Stimulated activated CD8-positive, alpha-beta memory T cell treated with anti-CD3 and anti-CD28 coated beads, Interleukin-12 subunit alpha, Interleukin-12 subunit beta, amount 100 ng/mL, for 4 hours (primary cell): Measurements from ENCODE around the gene ANKRD45.
"Not testable (repeated sequence)": the region's sequence is repeated elsewhere in the genome, so short reads cannot be mapped to it uniquely, and the experiment has no call there.

Source experiments
- DNase-seq: peaks from one replicate; pipeline ENCODE4 v3.0.0-alpha.2; 2020; ENCODE audit warnings: low read depth

Gene ANKRD45

DNA sequence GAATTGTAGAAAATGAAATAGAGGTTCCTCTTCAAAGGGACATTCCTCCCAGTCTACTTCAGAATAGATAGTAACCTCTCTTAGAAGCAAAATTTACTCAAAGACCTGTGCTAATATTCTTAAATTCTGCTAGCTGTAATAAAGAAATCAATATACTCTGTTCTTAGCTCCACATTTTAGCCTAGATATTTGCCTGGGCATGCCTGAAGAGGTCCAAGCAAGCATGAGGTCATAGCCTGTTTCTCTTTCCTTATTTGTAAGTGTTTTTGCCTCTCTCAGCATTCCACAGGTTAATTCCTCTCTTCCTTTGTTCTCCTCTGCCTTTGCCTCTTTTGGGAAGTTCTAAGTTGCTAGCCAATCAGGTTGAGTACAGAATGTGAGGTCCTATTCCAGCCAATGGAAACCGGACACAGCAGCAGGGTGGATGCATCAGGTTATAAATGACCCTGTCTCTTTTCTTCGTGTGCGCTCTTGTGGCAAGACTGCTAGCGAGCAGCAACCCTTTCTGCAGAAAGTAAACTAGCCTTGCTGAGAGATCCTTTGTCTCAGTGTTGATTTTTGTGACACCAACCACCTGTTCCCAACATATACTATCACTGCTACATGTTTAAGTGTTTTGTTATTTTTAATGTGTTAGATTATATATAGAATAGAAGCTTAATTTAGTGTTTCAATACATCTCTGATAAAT is 27.1 kb downstream of the ANKRD45 start:
- not testable (repeated sequence) for DNase-seq

DNA sequence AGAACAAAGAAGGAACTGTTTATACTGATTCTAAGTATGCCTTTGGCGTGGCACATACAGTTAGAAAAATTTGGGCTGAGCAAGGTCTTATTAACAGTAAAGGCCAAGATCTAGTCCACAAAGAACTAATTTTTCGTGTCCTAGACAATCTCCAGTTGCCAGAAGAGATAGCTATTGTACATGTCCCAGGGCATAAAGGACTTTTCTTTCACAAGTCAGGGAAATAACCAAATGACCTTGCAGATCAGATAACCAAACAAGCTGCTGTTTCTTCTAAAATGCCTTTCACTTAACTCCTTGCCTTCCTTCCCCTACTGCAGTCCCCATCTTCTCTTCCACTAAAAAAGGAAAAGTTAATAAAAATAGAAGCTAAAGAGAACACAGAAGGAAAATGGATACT is 30.5 kb downstream of the ANKRD45 start:
- no peak for DNase-seq

DNA sequence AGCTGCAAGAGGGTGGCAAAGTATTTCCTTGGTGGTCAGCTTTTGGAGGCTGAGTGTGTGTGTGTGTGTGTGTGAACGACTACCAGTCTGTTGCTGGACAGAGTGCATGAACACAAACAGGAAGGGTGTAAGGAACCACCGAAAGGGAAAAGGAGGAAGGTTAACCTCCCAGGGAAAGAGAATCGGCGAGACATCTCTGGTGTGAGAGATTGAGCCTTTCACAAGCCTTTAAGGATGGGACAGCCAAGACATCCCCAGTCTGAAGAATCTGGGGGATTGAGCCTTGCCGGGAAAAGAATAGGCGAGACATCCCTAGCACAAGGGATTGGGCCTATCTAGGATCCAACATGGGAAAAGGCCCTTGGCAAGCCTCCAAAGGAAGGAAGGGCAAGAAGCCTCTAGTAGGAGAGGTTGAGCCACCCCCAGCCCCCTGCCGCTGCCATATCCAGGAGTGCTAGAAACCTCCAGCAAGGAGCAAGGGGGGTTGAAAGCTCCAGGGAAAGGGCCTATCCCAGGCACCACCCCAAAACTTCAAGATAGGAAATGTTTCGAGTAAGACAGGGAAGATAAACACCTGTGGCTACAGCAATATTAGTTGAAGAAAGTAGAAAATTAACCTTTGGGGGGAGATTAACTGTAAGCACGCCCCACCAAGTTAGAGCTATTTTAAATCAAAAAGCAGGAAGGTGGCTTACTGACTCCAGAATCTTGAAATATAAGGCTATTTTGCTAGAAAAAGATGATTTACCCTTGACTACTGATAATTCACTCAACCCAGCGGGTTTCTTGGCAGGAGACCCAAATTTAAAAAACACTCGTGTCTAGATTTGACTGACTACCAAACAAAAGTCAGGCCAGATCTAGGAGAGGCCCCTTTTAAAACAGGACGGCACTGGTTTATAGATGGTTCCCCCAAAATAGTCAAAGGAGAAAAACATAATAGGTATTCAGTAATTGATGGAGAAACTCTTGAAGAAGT is 31.3 kb downstream of the ANKRD45 start:
- no peak for DNase-seq

DNA sequence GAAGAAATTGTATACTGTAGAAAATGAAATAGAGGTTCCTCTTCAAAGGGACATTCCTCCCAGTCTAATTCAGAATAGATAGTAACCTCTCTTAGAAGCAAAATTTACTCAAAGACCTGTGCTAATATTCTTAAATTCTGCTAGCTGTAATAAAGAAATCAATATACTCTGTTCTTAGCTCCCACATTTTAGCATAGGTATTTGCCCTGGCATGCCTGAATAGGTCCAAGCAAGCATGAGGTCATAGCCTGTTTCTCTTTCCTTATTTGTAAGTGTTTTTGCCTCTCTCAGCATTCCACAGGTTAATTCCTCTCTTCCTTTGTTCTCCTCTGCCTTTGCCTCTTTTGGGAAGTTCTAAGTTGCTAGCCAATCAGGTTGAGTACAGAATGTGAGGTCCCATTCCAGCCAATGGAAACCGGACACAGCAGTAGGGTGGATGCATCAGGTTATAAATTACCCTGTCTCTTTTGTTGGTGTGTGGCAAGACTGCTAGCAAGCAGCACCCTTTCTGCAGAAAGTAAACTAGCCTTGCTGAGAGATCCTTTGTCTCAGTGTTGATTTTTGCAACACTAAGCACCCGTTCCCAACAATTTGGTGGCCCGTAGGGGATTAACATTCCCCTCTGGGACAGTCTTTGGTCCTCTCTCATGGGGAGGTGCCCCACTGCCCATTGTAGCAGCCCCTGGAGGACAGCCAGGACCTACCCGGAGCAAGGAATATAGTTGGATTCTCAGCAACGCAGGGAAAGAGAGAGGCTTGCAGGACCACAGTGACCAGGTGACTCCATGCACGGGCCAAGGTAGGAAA is 32.2 kb downstream of the ANKRD45 start:
- DNase-seq, result not testable (repeated sequence)

DNA sequence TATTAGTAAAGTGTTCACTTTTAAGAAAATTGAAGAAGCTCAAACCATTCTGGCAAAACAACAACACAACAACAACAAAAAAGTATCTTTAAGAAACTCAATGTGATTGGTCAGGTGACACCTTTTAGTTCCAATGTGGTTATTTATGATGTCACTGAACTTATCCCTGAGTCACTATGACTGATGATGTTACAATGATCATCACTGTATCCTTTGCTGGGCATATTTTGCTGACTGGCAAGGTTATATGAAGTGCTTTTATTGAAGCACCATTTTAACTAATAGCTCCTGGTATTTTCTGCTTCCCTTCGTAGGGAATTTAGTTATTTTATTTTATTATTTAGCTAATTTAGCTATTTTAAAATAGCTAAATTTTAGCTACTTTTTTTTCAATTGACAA is 34.5 kb downstream of the ANKRD45 start, which contains the start of gene TEX50:
TEX50 (plus strand) TSS at position 223 of the 400 bp plus-strand sequence. CDS start 184 bp downstream, outside the sequence.
- DNase-seq, result no peak

DNA sequence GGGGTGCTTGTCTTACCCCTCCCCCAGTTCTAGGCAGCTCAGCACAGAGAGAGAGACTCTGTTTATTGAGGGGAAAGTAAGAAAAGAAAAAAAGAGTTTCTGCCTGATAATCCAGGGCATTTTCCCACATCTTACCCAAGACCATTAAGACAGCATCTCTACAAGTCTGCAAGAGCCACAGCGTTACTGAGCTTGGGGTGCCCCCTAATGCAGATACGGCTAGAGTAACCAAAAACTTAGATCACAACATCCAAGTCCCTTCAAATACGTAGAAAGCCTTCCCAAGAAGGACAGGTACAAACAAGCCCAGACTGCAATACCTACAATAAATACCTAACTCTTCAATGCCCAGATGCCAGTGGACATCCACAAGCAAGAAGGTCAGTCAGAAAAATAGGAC is 40.8 kb downstream of the ANKRD45 start:
- no peak for DNase-seq

DNA sequence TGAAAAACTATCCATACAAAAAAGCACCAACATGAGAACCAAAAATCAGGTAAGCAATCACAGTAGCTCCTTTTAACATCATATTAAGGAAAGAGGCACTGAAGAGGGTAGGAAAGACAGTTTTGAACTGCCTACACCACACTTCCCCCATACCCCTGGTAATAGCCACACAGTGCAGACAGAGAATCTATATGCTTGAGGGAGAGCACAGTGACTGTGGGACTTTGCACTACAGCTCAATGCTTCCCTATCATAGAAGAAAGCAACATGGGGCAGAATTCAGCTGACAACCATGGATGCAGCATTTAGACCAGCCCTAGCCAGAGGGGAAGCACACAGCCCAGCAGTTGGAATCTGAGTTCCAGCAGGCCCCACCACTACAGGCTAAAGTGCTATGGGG is 42.4 kb downstream of the ANKRD45 start:
- no peak for DNase-seq

DNA sequence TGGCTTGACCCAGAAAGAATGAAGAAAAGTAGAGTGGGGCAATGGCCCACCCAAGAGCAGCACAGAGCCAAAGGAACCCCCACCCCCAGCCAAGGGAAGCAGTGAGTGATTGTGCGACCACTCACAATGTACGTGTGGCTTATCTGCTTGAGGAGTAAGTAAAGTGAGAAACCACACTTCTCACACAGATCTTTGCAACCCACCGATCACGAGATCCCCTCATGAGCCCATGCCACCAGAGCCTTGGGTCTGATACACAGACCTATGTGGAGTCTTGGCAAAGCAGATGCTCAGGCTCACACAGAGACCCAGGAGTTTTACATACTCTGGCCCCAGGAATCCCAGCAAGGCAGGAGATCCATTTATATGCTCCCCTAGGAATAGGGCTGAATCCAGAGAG is 52.8 kb downstream of the ANKRD45 start:
- DNase-seq, result no peak

DNA sequence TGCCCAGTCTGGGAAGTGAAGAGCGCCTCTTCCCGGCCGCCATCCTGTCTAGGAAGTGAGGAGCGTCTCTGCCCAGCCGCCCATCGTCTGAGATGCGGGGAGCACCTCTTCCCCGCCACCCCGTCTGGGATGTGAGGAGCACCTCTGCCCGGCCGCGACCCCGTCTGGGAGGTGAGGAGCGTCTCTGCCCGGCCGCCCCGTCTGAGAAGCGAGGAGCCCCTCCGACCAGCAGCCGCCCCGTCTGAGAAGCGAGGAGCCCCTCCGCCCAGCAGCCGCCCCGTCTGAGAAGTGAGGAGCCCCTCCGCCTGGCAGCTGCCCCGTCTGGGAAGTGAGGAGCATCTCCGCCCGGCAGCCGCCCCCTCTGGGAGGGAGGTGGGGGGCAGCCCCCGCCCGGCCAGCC is 56.6 kb downstream of the ANKRD45 start:
- DNase-seq, result not testable (repeated sequence)

DNA sequence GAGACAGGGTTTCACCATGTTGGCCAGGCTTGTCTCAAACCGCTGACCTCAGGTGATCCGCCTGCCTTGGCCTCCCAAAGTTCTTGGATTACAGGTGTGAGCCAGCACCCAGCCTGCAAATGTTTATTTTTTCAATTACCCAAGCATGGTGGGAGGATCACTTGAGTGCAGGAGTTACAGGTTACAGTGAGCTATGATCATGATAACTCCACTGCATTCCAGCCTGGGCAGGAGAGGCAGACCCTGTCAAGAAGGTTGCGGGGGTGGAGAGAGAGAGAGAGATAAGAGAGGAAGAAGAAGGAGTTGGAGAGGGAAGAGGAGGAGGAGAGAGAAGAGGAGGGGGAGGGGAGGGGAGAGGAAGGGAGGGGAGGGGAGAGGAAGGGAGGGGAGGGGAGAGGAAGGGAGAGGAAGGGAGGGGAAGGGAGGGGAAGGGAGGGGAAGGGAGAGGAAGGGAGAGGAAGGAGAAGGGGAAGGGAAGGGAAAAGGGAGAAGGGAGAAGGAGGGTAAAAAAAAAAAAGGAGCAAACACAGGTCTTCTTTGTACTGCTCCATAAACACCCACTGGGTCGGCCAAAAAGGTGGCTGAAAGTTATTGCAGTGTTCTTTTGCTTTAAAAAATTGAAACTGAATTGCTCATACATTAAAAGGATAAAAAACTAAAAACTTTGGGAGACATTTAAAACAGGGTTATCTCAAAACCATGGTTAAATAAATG is 61.0 kb downstream of the ANKRD45 start:
- no peak for DNase-seq

DNA sequence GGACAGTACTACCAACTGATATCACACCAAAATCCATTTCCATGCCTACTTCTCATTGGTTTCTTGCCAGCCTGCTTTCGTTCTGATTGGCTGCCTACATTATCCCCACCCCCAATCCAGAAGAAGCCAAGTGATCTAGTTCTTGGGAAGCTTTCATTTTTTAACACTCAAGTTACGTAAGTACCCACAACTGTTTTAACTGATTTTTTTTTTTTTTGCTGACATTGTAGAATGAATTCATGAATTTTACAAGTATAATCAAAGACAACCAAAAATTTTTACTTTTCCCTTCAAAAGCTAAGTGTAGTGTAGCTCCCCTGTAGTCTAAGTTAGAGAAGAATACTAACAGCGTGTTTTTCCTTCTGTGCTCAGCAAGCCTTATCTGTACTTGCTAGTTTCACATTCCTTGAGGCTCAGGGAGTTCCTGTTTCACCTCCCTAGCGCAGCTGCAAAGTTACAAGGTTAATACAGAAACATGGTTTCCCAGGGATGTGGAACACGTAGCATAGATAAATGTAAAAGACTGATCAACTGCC is 66.5 kb downstream of the ANKRD45 start, which contains the start of gene SLC9C2:
SLC9C2 (minus strand) TSS at position 17 of the 536 bp plus-strand sequence. CDS start 1,296 bp downstream, outside the sequence.
- no peak for DNase-seq

DNA sequence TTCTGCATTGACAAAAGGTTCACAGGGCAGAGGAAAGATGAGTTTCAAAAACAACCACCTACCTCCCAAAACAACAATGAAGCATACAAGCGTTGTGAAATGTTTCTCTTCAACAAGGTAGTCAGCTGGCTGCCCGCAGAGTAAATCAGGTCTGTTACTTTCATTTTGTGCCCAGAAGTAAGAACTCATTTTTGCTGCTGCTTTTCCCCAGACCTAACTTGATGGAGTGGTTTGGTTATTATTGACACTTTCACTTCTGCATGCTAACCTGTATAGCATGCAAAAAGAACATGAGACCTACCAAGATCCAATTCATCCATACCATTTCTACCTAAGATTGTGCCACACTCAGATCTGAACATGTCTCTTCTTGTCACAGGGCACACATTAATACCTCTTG is 68.1 kb downstream of the ANKRD45 start:
- DNase-seq, result no peak

DNA sequence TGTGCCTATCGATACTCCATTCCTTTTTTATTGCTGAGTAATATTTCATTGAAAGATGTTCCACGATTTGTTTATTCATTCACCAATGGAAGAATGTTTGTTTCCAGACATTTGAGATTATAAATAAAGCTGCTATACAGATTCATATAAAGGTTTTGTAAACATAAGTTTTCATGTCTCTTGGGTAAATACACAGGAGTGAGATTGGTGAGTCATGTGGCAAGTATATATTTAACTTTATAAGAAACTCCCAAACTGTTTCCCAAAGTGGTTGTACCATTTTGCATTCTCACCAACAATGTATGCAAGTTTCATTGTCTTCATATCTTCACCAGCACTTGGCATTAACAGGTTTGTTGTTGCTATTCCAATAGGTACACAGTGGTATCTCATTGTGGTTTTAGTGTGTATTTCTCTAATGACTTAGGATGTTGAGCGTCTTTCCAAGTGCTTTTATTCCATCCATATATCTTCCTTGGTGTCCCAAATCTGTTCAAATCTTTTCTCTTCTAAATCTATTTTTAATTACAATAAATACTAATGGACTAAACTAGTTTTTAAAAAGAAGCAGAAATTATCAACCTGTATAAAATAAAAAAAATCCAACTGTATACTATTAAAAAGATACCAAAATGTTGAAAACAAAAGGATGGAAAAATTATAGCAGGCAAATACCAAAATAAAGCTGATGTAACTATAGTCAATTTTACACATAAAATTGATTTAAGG is 73.4 kb downstream of the ANKRD45 start:
- no peak for DNase-seq

DNA sequence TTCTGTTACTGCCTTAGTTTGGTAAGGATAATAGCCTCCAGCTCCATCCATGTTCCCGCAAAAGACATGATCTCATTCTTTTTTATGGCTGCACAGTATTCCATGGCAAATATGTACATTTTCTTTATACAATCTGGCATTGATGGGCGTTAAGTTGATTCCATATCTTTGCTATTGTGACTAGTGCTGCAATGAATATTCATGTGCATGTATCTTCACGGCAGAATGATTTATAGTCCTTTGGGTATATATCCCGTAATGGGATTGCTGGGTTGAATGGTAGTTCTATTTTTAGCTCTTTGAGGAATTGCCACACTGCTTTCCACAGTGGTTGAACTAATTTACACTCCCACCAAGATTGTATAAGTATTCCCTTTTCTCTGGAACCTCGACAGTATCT is 78.5 kb downstream of the ANKRD45 start:
- DNase-seq, result not testable (repeated sequence)

DNA sequence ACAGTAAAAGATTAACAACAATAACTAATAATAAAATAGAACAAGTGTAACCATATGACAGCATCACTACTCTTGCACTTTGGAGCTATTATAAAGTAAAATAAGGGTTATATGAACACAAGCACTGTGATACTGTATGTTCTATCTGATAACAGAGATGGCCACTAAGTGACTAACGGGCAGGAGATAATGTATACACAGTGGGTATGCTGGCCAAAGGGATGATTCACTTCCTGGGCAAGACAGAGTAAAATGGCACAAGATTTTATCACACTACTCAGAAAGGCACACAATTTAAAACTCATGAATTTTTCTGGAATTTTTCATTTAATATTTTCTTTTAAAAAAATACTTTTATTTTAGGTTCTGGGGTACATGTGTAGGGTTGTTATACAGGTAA is 79.1 kb downstream of the ANKRD45 start:
- DNase-seq, result no peak

DNA sequence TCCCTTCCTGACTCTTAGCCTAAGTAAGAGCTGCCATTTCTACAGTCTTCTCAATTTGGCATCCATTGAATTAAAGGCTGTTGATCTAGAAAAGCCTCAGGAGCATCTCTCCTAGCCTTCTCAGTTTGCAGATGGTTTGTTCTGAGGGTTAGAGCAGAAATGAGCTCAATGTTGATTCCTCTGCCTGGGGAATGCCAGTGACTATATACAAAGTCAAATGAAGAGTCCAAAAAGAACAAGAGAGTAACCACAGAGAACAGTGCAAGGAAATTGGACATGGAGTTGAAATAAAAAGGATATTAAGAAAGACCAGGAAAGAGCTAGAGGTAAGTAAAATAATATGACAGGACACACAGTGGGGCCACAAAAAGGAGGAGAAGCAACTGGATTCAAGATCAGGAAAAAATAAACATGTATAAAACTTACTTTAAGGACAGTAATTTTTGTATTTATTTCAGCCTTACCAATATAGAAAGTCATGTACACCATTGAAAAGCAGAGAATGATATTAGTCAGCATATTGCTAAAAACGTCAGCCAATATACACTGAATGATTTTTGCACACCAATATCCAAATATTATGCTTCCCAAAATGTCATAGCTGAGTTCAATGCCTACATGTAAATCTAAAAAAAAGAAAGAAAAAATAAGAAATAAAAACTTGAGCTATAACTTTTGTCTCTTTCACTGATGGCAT is 88.1 kb downstream of the ANKRD45 start:
- no peak for DNase-seq

DNA sequence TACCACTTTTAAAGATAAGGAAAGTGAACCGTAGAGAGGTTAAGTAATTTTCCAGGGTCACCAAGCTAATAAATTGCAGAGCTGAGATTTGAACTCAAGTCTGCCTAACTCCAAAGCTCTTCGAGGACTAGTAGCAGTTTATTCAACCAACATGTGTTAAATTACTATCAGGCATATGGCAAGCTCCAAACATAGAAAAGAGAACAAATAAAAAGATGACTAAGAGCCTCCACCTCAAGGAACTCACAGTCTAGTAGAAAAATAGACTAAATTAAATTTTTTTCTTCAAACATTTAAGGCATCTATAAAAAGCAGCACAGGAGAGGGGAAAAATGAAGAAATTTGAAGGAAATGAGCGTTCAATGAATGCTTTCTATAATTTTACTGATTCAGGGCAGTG is 89.0 kb downstream of the ANKRD45 start:
- DNase-seq, result no peak

DNA sequence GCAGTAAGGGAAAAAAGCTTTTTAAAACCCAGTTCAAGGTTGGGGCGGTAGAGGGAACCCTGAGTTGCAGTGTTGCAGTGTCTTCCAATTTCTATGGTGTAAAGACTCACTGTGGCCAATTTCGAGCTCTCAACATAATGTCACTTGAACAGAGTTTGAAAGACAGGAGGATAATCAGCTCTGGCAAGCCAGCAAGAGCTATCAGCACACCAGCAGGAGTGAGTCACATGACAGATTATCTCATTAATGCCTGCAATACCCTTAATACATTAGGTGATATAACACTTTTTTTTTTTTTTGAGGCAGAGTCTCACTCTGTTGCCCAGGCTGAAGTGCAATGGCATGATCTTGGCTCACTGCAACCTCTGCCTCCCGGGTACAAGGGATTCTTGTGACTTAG is 89.6 kb downstream of the ANKRD45 start:
- no peak for DNase-seq

DNA sequence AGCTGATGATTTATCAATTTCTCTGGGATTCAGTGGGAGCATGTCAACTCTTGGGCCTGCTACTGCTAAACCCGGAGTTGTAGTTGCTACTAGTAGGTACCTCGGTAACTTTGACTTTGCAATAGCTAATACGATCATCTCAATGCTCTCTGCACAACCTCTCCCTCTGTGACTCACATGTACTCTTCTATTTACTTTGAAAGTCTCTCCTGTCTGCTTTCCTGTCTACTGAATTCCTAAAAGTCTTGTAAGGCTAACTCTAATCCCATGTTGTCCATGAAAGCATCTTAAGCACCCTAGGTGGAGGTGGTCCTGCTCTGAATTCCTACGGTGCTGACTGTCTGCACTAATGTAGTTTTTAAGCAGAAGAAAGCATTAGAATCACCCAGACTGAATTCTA is 96.1 kb downstream of the ANKRD45 start:
- DNase-seq, result no peak
